ENCODE results near the gene APBA3.

- TF ChIP-seq CTCF (conservative IDR thresholded peaks at IDR 0.05; ENCODE audit: low read depth, low read length) = no peak
- no peak for TF ChIP-seq EZH2 (IDR thresholded peaks at IDR 0.05; ENCODE audit: low read length, unreplicated experiment)
- TF ChIP-seq EZH2phosphoT487 (IDR thresholded peaks at IDR 0.05; ENCODE audit: borderline replicate concordance, low read length) = no peak
These were observed 16.0 kb downstream of the APBA3 start for GRCh38 chr19:3745363-3746045.
